CD14-positive monocyte (primary cell): ENCODE data around the gene CNNM1. TPM values are rescaled to one million over a fixed set of nuclear protein-coding genes. Genes with fewer than 3 reads are reported as not detected.

Experiments
- DNase-seq, 3 donors: peaks; one replicate each; pipeline ENCODE4 v3.0.0-alpha.2; 2011 to 2022
- H2AFZ ChIP-seq: 2 replicates; pipeline ENCODE4 v1.6.0; 2012; ENCODE audit warnings: mild to moderate bottlenecking, low read depth, low read length, inconsistent platforms; ENCODE audit not compliant: insufficient read depth, poor library complexity, severe bottlenecking
- H3K27ac ChIP-seq, 2 donors: 1 replicate in 1 of 2; 2 replicates in 1 of 2; pipeline ENCODE4 v1.5.1; 2012 to 2013; ENCODE audit warnings: low read length in 2 of 2, control low read depth in 1 of 2, inconsistent platforms in 1 of 2, low read depth in 1 of 2, mild to moderate bottlenecking in 1 of 2
- H3K27me3 ChIP-seq, 2 donors: one replicate each; pipeline versions ENCODE4 v1.6.0 to v1.6.1; 2011 to 2013; ENCODE audit warnings: low read length in 2 of 2; ENCODE audit not compliant: control insufficient read depth in 2 of 2, insufficient read depth in 2 of 2
- H3K36me3 ChIP-seq, 2 donors: replicated peaks in 1 of 2; 1 replicate in 1 of 2; 2 replicates in 1 of 2; pipeline versions ENCODE4 v1.5.1 to v1.6.1; 2012 to 2013; ENCODE audit warnings: low read length in 2 of 2, control low read depth in 1 of 2, inconsistent platforms in 1 of 2, mild to moderate bottlenecking in 1 of 2; ENCODE audit not compliant: insufficient read depth in 2 of 2, control insufficient read depth in 1 of 2
- H3K4me1 ChIP-seq, 2 donors: 1 replicate in 1 of 2; 2 replicates in 1 of 2; pipeline versions ENCODE4 v1.5.1 to v1.6.1; 2012 to 2013; ENCODE audit warnings: low read length in 2 of 2, control low read depth in 1 of 2, inconsistent platforms in 1 of 2, mild to moderate bottlenecking in 1 of 2, moderate library complexity in 1 of 2; ENCODE audit not compliant: insufficient read depth in 2 of 2, control insufficient read depth in 1 of 2
- H3K4me2 ChIP-seq: replicated peaks from 2 replicates; pipeline ENCODE3; 2012; ENCODE audit warnings: low read length, moderate library complexity, mild to moderate bottlenecking; ENCODE audit not compliant: poor library complexity, severe bottlenecking; ENCODE audit errors: extremely low read depth
- H3K4me3 ChIP-seq, 3 experiments: fragments of 200-600 bp in 1 of 3; sonication (generic) in 1 of 3; replicated peaks in 1 of 3; 1 replicate in 2 of 3; 2 replicates in 1 of 3; pipeline ENCODE4 v1.5.1; 2011 to 2013; ENCODE audit warnings: low read length in 3 of 3, mild to moderate bottlenecking in 3 of 3, control low read depth in 2 of 3, low read depth in 2 of 3, inconsistent platforms in 1 of 3, moderate library complexity in 1 of 3
- H3K79me2 ChIP-seq: 2 replicates; pipeline ENCODE4 v1.6.0; 2012; ENCODE audit warnings: mild to moderate bottlenecking, control low read depth, inconsistent platforms, low read length, moderate library complexity; ENCODE audit not compliant: insufficient read depth
- H3K9ac ChIP-seq: 2 replicates; pipeline ENCODE4 v1.6.0; 2017; ENCODE audit warnings: low read length, mild to moderate bottlenecking; ENCODE audit not compliant: insufficient read depth, poor library complexity, severe bottlenecking
- H3K9me3 ChIP-seq, 2 donors: replicated peaks in 1 of 2; 1 replicate in 1 of 2; 2 replicates in 1 of 2; pipeline versions ENCODE4 v1.5.1 to v1.6.1; 2012 to 2013; ENCODE audit warnings: low read length in 2 of 2, control low read depth in 1 of 2; ENCODE audit not compliant: control insufficient read depth in 1 of 2, insufficient read depth in 1 of 2
- H4K20me1 ChIP-seq: 2 replicates; pipeline ENCODE4 v1.6.0; 2012; ENCODE audit warnings: mild to moderate bottlenecking, low read length, control low read depth, moderate library complexity; ENCODE audit not compliant: insufficient read depth
- H3K27ac Mint-ChIP-seq, 7 donors: one replicate each; pipeline ENCODE4 v1.8.0; 2020; ENCODE audit warnings: mild to moderate bottlenecking in 7 of 7, mixed read lengths in 7 of 7, moderate library complexity in 6 of 7, inconsistent platforms in 2 of 7
- H3K27me3 Mint-ChIP-seq, 3 donors: one replicate each; pipeline ENCODE4 v1.8.0; 2021 to 2022; ENCODE audit warnings: low read depth in 3 of 3, mild to moderate bottlenecking in 3 of 3, mixed read lengths in 3 of 3, moderate library complexity in 3 of 3, inconsistent platforms in 1 of 3
- H3K36me3 Mint-ChIP-seq, 2 donors: one replicate each; pipeline ENCODE4 v1.8.0; 2020; ENCODE audit warnings: mixed read lengths in 2 of 2, inconsistent platforms in 1 of 2, mild to moderate bottlenecking in 1 of 2
- H3K4me1 Mint-ChIP-seq: one replicate; pipeline ENCODE4 v1.8.0; 2020; ENCODE audit warnings: mild to moderate bottlenecking, mixed read lengths
- H3K4me3 Mint-ChIP-seq, 2 donors: one replicate each; pipeline ENCODE4 v1.8.0; 2020; ENCODE audit warnings: mild to moderate bottlenecking in 2 of 2, mixed read lengths in 2 of 2, moderate library complexity in 1 of 2
- H3K9me3 Mint-ChIP-seq, 7 donors: one replicate each; pipeline ENCODE4 v1.8.0; 2020 to 2022; ENCODE audit warnings: mixed read lengths in 7 of 7, mild to moderate bottlenecking in 6 of 7, moderate library complexity in 6 of 7, inconsistent platforms in 2 of 7
- CTCF ChIP-seq: fragments of 200-600 bp; IDR thresholded peaks from one replicate; pipeline ENCODE4 v1.8.0; 2022; ENCODE audit warnings: antibody characterized with exemption, mild to moderate bottlenecking
- WGBS: methylation state at CpG from one replicate; pipeline ENCODE4 v1.1.5; 2013; ENCODE audit warnings: missing lambda C conversion rate; ENCODE audit not compliant: insufficient coverage; 5-methylcytosine and 5-hydroxymethylcytosine counted together
- intact Hi-C, 2 donors: fragments of 100-400 bp; cut with micrococcal nuclease; formaldehyde crosslinking; loops; one replicate each; pipeline versions ENCODE4 v1.15.0 to v1.15.1; 2023
- polyA plus RNA-seq, 3 donors: library from polyadenylated mRNA; depleted of rRNA in 1 of 3; unstranded in 2 of 3; stranded (reverse) in 1 of 3; fragments of 300-500 nt in 2 of 3; fragments of >200 nt in 1 of 3; fragmentation: Illumina TruSeq in 2 of 3; gene quantifications; 1 replicate in 2 of 3; 2 replicates in 1 of 3; pipeline ENCODE4 v1.2.3, GENCODE V29; 2012 to 2021

CNNM1 gene
- polyA plus RNA-seq, 3 donors = not detected

GRCh38 chr10:99365311-99365710 is 36.2 kb downstream of the CNNM1 start:
- Histone ChIP-seq H3K27me3 (no peaks in the 10 kb centered on the region), H2AFZ (no peak overlapping the region), H3K79me2 (no peaks in the 10 kb centered on the region), H3K9me3 (no peaks in the 10 kb centered on the region), H3K36me3 (no peaks in the 10 kb centered on the region), H4K20me1 (no peaks in the 10 kb centered on the region), H3K27ac (no peak overlapping the region), H3K4me2 (no peak overlapping the region), H3K4me3 (no peak overlapping the region), H3K9ac (no peak overlapping the region), H3K4me1 (peaks cover 0 to 4% of the 10 kb centered on the region in 2 donors)
- Mint-ChIP-seq H3K4me1 (peaks cover 7% of the 10 kb centered on the region), H3K27me3 (peaks cover 1 to 4% (median 2%) of the 10 kb centered on the region in 3 donors), H3K4me3 (no peak overlapping the region), H3K27ac (no peak overlapping the region), H3K9me3 (peaks cover 0 to 2% (median 0%) of the 10 kb centered on the region in 7 donors), H3K36me3 (no peaks in the 10 kb centered on the region)
- no CpG with 5 or more reads among the region's 1 CpG for WGBS
- intact Hi-C loops = no loop called here
- no peak for TF ChIP-seq CTCF
- no peak for DNase-seq

GRCh38 chr10:99365736-99366135 is 36.6 kb downstream of the CNNM1 start:
- no peaks in the 10 kb centered on the region for H3K36me3 Mint-ChIP-seq
- Histone ChIP-seq H3K9ac (no peak overlapping the region), H2AFZ (no peak overlapping the region), H3K27me3 (no peaks in the 10 kb centered on the region), H3K4me2 (no peak overlapping the region), H3K27ac (no peak overlapping the region), H3K4me1 (peaks cover 0 to 4% of the 10 kb centered on the region in 2 donors), H3K36me3 (no peaks in the 10 kb centered on the region), H3K4me3 (no peak overlapping the region), H3K9me3 (no peaks in the 10 kb centered on the region), H4K20me1 (no peaks in the 10 kb centered on the region), H3K79me2 (no peaks in the 10 kb centered on the region)
- intact Hi-C loops = no loop called here
- peaks cover 7% of the 10 kb centered on the region for H3K4me1 Mint-ChIP-seq
- H3K4me3 Mint-ChIP-seq = no peak overlapping the region
- DNase-seq = no peak
- H3K27me3 Mint-ChIP-seq = peaks cover under 1 to 2% (median 1%) of the 10 kb centered on the region in 3 donors
- peaks cover 0 to 2% (median 0%) of the 10 kb centered on the region in 7 donors for H3K9me3 Mint-ChIP-seq
- TF ChIP-seq CTCF = no peak
- no peak overlapping the region for H3K27ac Mint-ChIP-seq
- no CpG with 5 or more reads among the region's 1 CpG for WGBS
